ENCODE measurements around the gene KRTAP5-2.

- TF ChIP-seq CTCF (IDR thresholded peaks at IDR 0.05; ENCODE audit: borderline replicate concordance, extremely low read depth, low read length, poor library complexity, severe bottlenecking) (no peak), EZH2 (IDR thresholded peaks at IDR 0.05; ENCODE audit: borderline replicate concordance, low read depth, low read length, severe bottlenecking) (no peak)
These were observed 35.5 kb downstream of the KRTAP5-2 start for GRCh38 chr11:1562469-1563148.

All from DND-41 (cell line).